ENCODE measurements around the gene GNAT1. TPM values are rescaled to one million over a fixed set of nuclear protein-coding genes. Genes with fewer than 3 reads are reported as not detected.

GNAT1 gene
- polyA plus RNA-seq, 12 donors = 0.08 to 0.23 (median 0.21) TPM; not detected in 9

DNA sequence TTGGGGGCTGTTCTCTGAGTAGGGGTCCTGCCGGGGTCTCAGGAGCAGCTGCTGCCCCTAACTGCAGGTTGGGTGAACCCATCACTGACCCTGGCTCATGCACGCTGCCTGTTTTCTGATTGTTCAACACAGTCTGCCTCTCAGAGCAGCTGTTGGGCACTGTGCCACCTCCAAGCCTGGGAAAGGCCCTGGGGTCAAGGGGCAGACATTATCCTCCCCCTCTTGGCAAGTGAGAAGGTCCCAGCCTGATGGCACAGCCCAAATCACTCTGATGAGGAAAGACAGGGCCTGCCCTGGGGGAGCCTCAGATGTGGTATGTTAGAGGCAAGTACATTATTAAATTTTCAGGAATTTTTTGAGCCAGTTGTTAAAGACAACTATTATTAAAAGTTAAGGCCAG, 14.1 kb upstream of the GNAT1 start:
- DNase-seq = no peak

DNA sequence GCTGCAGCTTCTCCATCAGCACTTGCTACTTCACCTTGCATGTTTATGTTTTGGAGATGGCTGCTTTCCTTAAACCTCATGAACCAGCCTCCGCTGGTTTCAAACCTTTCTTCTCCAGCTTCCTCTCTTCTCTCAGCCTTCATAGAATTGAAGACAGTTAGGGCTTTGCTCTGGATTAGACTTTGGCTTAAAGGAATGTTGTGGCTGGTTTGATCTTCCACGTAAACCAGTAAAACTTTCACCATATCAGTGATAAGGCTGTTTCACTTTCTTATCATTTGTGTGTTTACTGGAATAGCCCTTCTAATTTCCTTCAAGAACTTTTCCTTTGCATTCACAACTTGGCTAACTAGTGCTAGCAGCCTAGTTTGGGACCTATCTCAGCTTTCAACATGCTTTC, 11.7 kb upstream of the GNAT1 start:
- no peak for DNase-seq

GRCh38 chr3:50181985-50182384, 9.4 kb upstream of the GNAT1 start:
- DNase-seq = no peak

GRCh38 chr3:50182533-50183099, 8.8 kb upstream of the GNAT1 start:
- no peak for DNase-seq

- DNase-seq = no peak
Measured at GRCh38 chr3:50183755-50184154, 7.7 kb upstream of the GNAT1 start.

- no peak for DNase-seq
Measured at GRCh38 chr3:50184242-50184978, 7.0 kb upstream of the GNAT1 start.

DNA sequence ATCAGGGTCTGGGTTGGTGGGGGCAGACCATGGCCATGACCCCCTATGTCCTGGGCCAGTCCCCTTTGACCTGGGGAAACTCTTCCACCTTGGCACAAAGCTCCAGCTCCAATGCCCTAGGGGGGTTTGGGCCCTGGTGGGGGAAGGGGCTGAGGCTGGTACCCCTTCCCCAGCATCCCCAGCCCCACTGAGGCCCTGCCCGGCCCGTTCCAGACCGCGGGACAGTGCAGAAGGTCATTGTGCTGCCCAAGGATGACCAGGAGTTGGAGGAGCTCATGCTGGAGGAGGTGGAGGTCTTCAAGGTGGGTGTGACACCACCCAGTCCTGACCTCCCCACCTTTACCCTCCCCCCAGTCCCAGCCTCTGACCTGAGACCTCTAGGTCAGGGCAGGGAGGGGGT, 6.2 kb upstream of the GNAT1 start:
- no peak for DNase-seq

DNA sequence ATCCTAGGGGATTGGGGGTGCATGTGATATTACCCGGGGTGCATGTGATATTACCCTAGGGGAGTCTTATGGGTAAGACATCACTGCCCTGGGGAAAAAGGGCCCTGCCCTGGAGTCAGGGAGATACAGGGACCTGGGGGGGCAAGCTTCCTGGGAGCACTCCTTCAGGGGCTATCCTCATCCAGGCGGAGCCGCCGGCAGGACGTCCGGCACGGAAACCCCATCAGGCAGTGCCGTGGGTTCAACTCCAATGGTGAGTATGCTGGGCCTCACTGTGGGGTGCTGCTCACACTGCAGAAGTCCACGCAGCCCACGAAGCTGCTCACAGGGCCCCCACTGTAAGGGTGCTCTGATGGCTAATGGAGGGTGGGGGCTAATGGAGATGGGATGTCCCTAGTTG, 5.3 kb upstream of the GNAT1 start:
- no peak for DNase-seq

DNA sequence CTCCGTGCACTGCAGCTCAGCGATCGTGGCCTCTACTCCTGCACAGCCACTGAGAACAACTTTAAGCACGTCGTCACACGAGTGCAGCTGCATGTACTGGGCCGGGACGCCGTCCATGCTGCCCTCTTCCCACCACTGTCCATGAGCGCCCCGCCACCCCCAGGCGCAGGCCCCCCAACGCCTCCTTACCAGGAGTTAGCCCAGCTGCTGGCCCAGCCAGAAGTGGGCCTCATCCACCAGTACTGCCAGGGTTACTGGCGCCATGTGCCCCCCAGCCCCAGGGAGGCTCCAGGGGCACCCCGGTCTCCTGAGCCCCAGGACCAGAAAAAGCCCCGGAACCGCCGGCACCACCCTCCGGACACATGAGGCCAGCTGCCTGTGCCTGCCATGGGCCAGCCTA, 3.7 kb upstream of the GNAT1 start:
- no peak for DNase-seq

DNA sequence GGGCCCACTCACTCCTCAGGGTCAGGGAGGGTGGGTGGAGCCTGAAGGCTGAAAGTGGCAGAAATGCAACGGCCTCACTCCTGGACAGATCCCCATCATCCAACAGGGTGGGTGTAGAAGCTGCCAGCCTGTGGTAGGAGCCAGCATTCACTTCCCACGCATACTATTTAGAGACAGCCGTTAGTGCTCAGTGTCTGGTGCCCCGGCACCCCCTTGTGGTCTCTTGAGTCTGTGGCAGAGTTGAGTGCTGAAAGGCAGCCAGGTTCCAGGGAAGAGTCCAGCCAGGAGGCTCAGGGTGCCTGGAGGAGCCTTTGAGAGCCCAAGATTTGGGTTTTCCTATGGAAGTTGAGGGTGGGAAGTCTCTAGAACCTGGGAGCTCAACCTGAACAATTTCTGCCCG, 2.1 kb upstream of the GNAT1 start:
- peak; percentile 77 for DNase-seq

DNA sequence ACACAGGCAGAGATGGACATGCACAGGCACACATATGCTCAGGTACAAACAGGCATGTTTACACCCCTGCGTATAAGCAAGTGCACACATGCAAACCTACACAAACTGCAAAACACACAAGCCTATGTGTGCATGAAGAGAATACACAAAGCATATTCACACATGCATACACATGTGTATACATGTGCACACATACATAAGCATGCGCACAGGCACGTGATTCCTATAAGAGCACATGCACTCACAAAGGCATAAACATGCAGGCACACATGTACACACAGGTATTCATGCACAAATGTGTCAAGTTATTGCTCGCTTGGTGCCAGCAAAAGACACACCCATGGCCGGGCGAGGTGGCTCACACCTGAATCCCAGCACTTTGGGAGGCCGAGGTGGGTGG, 1.4 kb upstream of the GNAT1 start:
- DNase-seq = no peak

GRCh38 chr3:50192124-50192523, 714 bp downstream of the GNAT1 start:
- DNase-seq = no peak

DNA sequence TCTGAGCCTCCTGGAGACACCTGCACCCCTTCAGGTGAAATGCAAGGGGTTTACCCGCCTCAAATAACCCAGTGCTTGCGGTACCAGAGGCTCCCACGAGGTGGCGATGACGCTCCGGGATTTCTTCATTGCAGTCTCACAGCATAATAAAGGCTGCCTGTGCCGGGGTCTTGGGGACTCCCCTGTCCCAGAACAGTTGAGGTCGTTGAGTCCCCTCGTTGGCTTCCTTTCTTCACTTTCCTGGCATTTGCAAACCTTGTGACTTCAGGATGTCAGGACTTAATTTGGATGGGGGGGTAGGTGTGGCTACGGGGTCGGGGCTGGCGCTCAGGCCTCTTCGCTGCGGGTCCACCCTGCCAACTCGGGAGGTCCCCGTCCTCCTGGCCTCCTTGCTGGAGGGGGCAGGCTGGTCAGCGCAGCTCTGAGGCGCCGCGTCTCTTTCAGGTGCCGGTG, 1.3 kb downstream of the GNAT1 start:
- peak; percentile 74 for DNase-seq

GRCh38 chr3:50193286-50193685, 1.9 kb downstream of the GNAT1 start:
- no peak for DNase-seq

DNA sequence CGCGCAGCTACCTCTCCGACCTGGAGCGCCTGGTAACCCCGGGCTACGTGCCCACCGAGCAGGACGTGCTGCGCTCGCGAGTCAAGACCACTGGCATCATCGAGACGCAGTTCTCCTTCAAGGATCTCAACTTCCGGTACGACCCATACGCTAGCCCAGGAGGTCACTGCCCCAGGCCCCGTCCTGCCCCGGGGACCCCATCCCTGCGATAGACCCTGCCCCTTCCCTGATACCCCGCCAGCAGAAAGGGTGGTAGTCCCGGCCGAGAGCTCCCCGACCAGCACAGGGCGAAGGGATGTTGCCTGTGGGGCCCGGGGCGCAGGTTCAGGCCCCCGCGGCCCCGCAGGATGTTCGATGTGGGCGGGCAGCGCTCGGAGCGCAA, 2.3 kb downstream of the GNAT1 start:
- no peak for DNase-seq

- peak; percentile 69 for DNase-seq
Measured at GRCh38 chr3:50194128-50194902, 2.9 kb downstream of the GNAT1 start.

DNA sequence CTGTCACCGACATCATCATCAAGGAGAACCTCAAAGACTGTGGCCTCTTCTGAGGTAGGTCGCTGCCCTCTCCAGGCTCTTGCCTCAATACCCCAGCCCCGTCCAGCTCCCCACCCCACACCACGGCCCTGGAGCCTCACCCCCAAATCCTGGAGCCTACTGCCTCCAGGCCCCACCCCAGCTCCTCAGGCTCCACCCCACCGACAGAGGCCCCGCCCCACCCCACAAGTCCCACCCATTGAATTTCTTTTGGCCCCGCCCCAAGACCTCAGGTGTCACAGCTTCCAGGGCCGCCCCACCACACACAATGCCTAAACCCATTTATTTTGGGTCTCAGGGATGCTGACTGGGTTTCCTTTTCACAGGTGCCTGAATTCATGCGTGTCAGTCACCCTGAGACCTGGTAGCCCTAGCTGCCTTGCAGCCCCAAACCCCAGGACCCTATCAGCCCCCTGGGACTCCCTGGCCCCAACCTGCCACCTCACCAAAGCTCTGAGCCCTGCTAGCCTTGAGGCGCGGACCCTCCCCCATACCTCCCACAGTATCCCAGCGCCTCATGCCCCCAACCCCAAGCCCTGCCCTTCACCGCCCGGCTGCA, 3.6 kb downstream of the GNAT1 start:
- DNase-seq = no peak

DNA sequence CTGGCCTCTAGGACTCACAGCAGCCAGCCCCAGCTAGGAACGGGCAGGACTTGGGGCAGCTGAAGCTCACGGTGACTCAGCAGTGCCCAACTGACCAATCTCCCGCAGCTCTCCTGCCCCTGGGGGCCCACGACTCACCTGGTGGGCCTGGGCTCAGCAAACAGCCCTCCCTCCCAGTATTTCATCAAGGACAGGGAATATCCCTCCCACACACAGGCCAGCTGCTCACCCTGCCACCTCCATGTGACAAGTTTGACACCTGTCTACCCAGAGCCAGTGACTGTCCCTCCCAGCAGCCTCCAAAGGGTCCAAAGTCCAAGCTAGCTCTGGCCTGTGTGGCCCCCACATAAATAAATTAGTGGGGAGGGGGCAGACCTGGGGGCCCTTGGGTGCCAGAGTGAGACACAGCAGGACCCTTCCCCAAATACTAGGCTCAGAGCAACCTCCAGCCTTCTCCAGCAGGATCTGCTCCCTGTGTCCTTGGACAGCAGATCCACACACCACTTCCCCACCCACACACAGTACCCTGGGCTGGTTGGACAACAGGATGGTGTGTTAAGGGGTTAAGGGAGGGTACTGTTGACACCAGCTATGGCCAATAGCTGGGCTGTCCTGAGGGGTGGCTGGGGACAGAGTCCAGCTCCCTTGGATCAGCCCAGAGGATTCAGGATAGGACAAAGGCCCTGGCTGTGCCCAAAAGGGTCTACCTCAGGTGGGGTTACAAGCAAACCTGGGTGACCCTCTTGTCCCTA, 4.3 kb downstream of the GNAT1 start:
- no peak for DNase-seq

DNA sequence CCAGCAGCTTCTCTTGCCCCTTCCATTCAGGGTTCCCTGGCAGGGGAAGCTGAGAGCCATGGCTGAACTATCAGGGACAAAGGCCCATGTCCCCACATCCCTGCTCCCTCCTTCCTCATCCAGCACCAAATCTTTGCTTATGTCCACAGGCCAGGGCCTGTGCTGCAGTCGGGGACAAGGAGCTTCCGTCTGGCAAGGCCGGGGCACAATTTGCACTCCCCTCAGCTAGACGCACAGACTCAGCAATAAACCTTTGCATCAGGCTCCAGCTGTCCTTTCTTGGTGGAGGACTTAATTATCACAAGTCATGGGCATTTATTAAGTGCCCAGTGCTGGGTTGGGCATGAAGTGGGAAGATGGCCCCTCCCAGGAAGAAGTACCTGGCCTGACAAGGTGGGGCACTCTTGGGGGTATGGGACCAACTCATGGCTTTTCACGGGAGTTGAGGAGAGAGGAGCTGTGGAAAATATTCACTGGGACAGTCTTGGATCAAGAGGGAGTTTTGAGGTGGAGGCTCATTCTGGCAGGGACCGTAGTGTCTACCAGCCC, 4.9 kb downstream of the GNAT1 start:
- no peak for DNase-seq

GRCh38 chr3:50201573-50202315, 10.3 kb downstream of the GNAT1 start:
- DNase-seq = no peak
